H9 (cell line): Measurements from ENCODE around the gene IFI35. TPM values are rescaled to one million over a fixed set of nuclear protein-coding genes. Genes with fewer than 3 reads are reported as not detected.
A peak's percentile ranks its signal among the peaks of the same experiment; 100 is the strongest.

ENCODE experiments used
- DNase-seq: peaks from one replicate; pipeline ENCODE4 v3.0.0-alpha.2; 2017
- H2AFZ ChIP-seq: one replicate; pipeline ENCODE4 v1.6.1; 2013; ENCODE audit warnings: mild to moderate bottlenecking, low read length, control low read depth, moderate library complexity
- H2AK5ac ChIP-seq: 2 replicates; pipeline ENCODE4 v1.6.1; 2013; ENCODE audit warnings: low read length, control low read depth, mixed read lengths; ENCODE audit not compliant: insufficient read length
- H2BK120ac ChIP-seq: one replicate; pipeline ENCODE4 v1.6.1; 2013; ENCODE audit warnings: low read depth, mild to moderate bottlenecking, low read length, control low read depth, inconsistent platforms; ENCODE audit not compliant: poor library complexity, severe bottlenecking
- H2BK12ac ChIP-seq: 2 replicates; pipeline ENCODE4 v1.6.1; 2013; ENCODE audit warnings: low read length, control low read depth, mixed read lengths, low read depth; ENCODE audit not compliant: insufficient read length
- H2BK15ac ChIP-seq: 2 replicates; pipeline ENCODE4 v1.6.1; 2013; ENCODE audit warnings: low read depth, low read length, control low read depth
- H2BK20ac ChIP-seq: one replicate; pipeline ENCODE4 v1.6.1; 2013; ENCODE audit warnings: low read depth, mild to moderate bottlenecking, low read length, control low read depth, inconsistent platforms; ENCODE audit not compliant: poor library complexity, severe bottlenecking
- H2BK5ac ChIP-seq: 2 replicates; pipeline ENCODE4 v1.6.1; 2013; ENCODE audit warnings: low read length, control low read depth, mixed read lengths; ENCODE audit not compliant: insufficient read length
- H3K14ac ChIP-seq: 2 replicates; pipeline ENCODE4 v1.6.1; 2013; ENCODE audit warnings: low read length, control low read depth; ENCODE audit not compliant: insufficient read depth
- H3K18ac ChIP-seq: 2 replicates; pipeline ENCODE4 v1.6.1; 2013; ENCODE audit warnings: low read depth, mild to moderate bottlenecking, mixed read lengths, low read length, control low read depth; ENCODE audit not compliant: insufficient read length
- H3K23ac ChIP-seq: 2 replicates; pipeline ENCODE4 v1.6.1; 2013; ENCODE audit warnings: low read length, control low read depth, mixed read lengths, low read depth; ENCODE audit not compliant: insufficient read length
- H3K23me2 ChIP-seq: 2 replicates; pipeline ENCODE4 v1.6.1; 2013; ENCODE audit warnings: low read depth, mild to moderate bottlenecking, mixed read lengths, low read length, control low read depth; ENCODE audit not compliant: insufficient read length, poor library complexity, severe bottlenecking
- H3K27ac ChIP-seq: 2 replicates; pipeline ENCODE4 v1.5.1; 2013; ENCODE audit warnings: low read length, control low read depth, mixed read lengths, low read depth; ENCODE audit not compliant: insufficient read length
- H3K27me3 ChIP-seq: 2 replicates; pipeline ENCODE4 v1.6.1; 2013; ENCODE audit warnings: low read length, control low read depth, inconsistent platforms; ENCODE audit not compliant: insufficient read depth
- H3K4ac ChIP-seq: 2 replicates; pipeline ENCODE4 v1.6.1; 2013; ENCODE audit warnings: low read depth, mild to moderate bottlenecking, control low read depth, inconsistent platforms, low read length, moderate library complexity
- H3K4me1 ChIP-seq: 2 replicates; pipeline ENCODE4 v1.6.1; 2013; ENCODE audit warnings: low read length, control low read depth, inconsistent platforms; ENCODE audit not compliant: insufficient read depth
- H3K4me2 ChIP-seq: 2 replicates; pipeline ENCODE4 v1.6.1; 2013; ENCODE audit warnings: low read length, control low read depth, mixed read lengths; ENCODE audit not compliant: insufficient read length, insufficient read depth
- H3K56ac ChIP-seq: 2 replicates; pipeline ENCODE4 v1.6.1; 2013; ENCODE audit warnings: low read depth, mild to moderate bottlenecking, mixed read lengths, low read length, control low read depth; ENCODE audit not compliant: insufficient read length
- H3K79me1 ChIP-seq: 2 replicates; pipeline ENCODE4 v1.6.1; 2013; ENCODE audit warnings: low read depth, mild to moderate bottlenecking, moderate library complexity, low read length, control low read depth, inconsistent platforms; ENCODE audit not compliant: insufficient read depth, poor library complexity, severe bottlenecking
- H3K79me2 ChIP-seq: 2 replicates; pipeline ENCODE4 v1.6.1; 2013; ENCODE audit warnings: low read length, control low read depth, inconsistent platforms; ENCODE audit not compliant: insufficient read depth
- H3K9ac ChIP-seq: 2 replicates; pipeline ENCODE4 v1.6.1; 2013; ENCODE audit warnings: low read length, control low read depth, mixed read lengths; ENCODE audit not compliant: insufficient read length; ENCODE audit errors: extremely low read depth
- H3K9me3 ChIP-seq: one replicate; pipeline ENCODE4 v1.6.1; 2013; ENCODE audit warnings: low read depth, low read length, inconsistent platforms; ENCODE audit not compliant: control insufficient read depth
- H3T11ph ChIP-seq: one replicate; pipeline ENCODE4 v1.6.1; 2013; ENCODE audit warnings: mild to moderate bottlenecking, low read length, control low read depth, inconsistent platforms
- H4K20me1 ChIP-seq: one replicate; pipeline ENCODE4 v1.6.1; 2013; ENCODE audit not compliant: control insufficient read depth, insufficient read length, insufficient read depth
- H4K5ac ChIP-seq: 2 replicates; pipeline ENCODE4 v1.6.1; 2013; ENCODE audit warnings: low read depth, mild to moderate bottlenecking, mixed read lengths, low read length, control low read depth; ENCODE audit not compliant: insufficient read length
- H4K8ac ChIP-seq: replicated peaks from 2 replicates; pipeline ENCODE4 v1.6.1; 2013; ENCODE audit warnings: low read length, control low read depth, mixed read lengths, low read depth; ENCODE audit not compliant: insufficient read length
- H4K91ac ChIP-seq: 2 replicates; pipeline ENCODE4 v1.6.1; 2013; ENCODE audit warnings: low read depth, mild to moderate bottlenecking, moderate library complexity, mixed read lengths, low read length, control low read depth; ENCODE audit not compliant: insufficient read length
- H3K27ac Mint-ChIP-seq, 3 experiments: 2 replicates in 2 of 3; 3 replicates in 1 of 3; pipeline ENCODE4 v1.8.0; 2020 to 2021; ENCODE audit warnings: mixed read lengths in 3 of 3, mild to moderate bottlenecking in 1 of 3, moderate library complexity in 1 of 3
- H3K27me3 Mint-ChIP-seq: 2 replicates; pipeline ENCODE4 v1.8.0; 2021; ENCODE audit warnings: low read depth, mild to moderate bottlenecking, moderate library complexity, mixed read lengths
- H3K36me3 Mint-ChIP-seq, 3 experiments: 2 replicates in 2 of 3; 3 replicates in 1 of 3; pipeline ENCODE4 v1.8.0; 2020 to 2021; ENCODE audit warnings: low read depth in 3 of 3, mixed read lengths in 3 of 3; ENCODE audit not compliant: insufficient read depth in 1 of 3
- H3K4me1 Mint-ChIP-seq, 2 experiments: 2 replicates each; pipeline ENCODE4 v1.8.0; 2020; ENCODE audit warnings: mixed read lengths in 2 of 2
- H3K4me3 Mint-ChIP-seq, 2 experiments: 2 replicates in 1 of 2; 3 replicates in 1 of 2; pipeline ENCODE4 v1.8.0; 2020 to 2021; ENCODE audit warnings: mild to moderate bottlenecking in 2 of 2, mixed read lengths in 2 of 2, moderate library complexity in 1 of 2
- H3K9me3 Mint-ChIP-seq, 2 experiments: 2 replicates in 1 of 2; 3 replicates in 1 of 2; pipeline ENCODE4 v1.8.0; 2020; ENCODE audit warnings: mild to moderate bottlenecking in 2 of 2, mixed read lengths in 2 of 2, moderate library complexity in 1 of 2
- WGBS: extraction: QIAGEN DNeasy Blood & Tissue Kit; methylation state at CpG from one replicate; pipeline ENCODE4 v1.1.7; 2013; ENCODE audit warnings: missing lambda C conversion rate, low lambda C conversion rate, mixed read lengths; ENCODE audit not compliant: insufficient read length; ENCODE audit errors: extremely low coverage; 5-methylcytosine and 5-hydroxymethylcytosine counted together
- total RNA-seq: library from RNA; stranded (reverse); gene quantifications from 2 replicates; pipeline ENCODE4 v1.2.1, GENCODE V29; 2021
- TF ChIP-seq, protein P1 (sequence below): fragments of 200-600 bp; sonication (generic); conservative IDR thresholded peaks from 3 replicates; pipeline ENCODE4 v1.8.0; 2021; ENCODE audit warnings: antibody characterized with exemption, mild to moderate bottlenecking

IFI35 gene
- total RNA-seq, 1 experiment from 2014 or later = 4.2 TPM

DNA sequence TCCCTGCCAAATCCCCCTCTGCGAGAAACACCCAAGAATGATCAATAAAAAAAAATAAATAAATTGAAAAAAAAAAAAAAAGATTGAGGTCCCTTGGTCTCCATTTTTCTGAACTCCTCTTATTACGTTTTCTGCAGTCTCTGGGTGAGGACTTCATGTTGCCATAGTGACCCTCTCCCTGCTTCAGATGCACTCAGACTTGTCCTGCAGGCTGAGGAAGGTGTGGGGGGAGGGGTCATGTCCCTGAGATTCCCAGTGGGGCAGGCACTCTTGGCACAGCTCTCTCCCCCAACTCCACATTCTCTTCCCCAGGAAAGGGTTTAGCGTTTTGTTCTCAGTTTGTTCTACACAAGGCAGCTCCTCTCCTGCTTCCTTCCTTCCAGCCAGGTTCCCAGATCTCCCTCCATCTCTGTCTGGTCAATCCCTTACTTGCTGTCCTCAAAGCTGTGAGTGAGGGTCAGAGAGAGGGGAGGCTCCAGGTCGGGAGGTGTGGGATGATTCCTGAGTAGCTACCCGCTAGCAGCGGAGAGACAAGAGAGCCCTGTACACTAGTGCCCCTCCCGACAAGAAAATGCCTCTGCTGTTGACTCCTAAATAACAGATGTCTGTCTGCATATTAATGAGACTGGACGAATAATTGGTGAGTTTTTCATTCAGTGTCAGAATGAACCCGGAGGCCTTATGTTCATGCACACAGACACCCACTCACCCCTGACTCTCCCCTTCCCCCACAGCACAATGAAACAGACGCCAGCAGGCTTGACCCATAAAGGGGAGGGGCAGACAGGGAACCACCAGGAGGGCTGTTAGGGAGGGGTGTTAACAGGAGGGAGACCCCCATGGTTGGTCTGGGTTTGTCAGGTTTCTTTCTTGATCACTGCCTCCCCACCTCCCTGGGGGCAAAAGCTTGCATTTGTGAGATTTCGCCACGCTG lies 27.6 kb downstream of the IFI35 start:
- H3K27me3 ChIP-seq = no peaks in the 10 kb centered on the region
- H3K4me2 ChIP-seq = peak overlapping the region; percentile 18
- no peak overlapping the region for H4K8ac ChIP-seq
- H2BK20ac ChIP-seq = no peak overlapping the region
- H4K5ac ChIP-seq = no peak overlapping the region
- H2BK12ac ChIP-seq = no peak overlapping the region
- H3K9me3 ChIP-seq = no peaks in the 10 kb centered on the region
- WGBS = no CpG with 5 or more reads among the region's 12 CpGs
- Mint-ChIP-seq H3K27ac (peak overlapping the region; percentile 93 to 97 (median 94)), H3K4me1 (peaks cover 56 to 74% of the 10 kb centered on the region in 2 experiments), H3K27me3 (no peaks in the 10 kb centered on the region), H3K4me3 (peak overlapping the region; percentile 35 to 67), H3K9me3 (no peaks in the 10 kb centered on the region), H3K36me3 (peaks cover 0 to 10% (median 9%) of the 10 kb centered on the region in 3 experiments; a peak in 5 of 7 replicates)
- 0 out of 2 replicates have a peak overlapping the region, but pooled peaks have one; percentile 17 for H3K14ac ChIP-seq
- H3T11ph ChIP-seq = no peak overlapping the region
- H3K4ac ChIP-seq = no peak overlapping the region
- no peak overlapping the region for H4K91ac ChIP-seq
- H2AFZ ChIP-seq = no peak overlapping the region
- H3K23me2 ChIP-seq = no peaks in the 10 kb centered on the region
- DNase-seq = no peak
- TF ChIP-seq, protein P1, sequence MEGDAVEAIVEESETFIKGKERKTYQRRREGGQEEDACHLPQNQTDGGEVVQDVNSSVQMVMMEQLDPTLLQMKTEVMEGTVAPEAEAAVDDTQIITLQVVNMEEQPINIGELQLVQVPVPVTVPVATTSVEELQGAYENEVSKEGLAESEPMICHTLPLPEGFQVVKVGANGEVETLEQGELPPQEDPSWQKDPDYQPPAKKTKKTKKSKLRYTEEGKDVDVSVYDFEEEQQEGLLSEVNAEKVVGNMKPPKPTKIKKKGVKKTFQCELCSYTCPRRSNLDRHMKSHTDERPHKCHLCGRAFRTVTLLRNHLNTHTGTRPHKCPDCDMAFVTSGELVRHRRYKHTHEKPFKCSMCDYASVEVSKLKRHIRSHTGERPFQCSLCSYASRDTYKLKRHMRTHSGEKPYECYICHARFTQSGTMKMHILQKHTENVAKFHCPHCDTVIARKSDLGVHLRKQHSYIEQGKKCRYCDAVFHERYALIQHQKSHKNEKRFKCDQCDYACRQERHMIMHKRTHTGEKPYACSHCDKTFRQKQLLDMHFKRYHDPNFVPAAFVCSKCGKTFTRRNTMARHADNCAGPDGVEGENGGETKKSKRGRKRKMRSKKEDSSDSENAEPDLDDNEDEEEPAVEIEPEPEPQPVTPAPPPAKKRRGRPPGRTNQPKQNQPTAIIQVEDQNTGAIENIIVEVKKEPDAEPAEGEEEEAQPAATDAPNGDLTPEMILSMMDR = no peak
- peak overlapping the region; percentile 31 for H3K18ac ChIP-seq
- no peak overlapping the region for H3K23ac ChIP-seq
- no peak overlapping the region for H3K27ac ChIP-seq
- H2BK15ac ChIP-seq = no peak overlapping the region
- no peak overlapping the region for H2AK5ac ChIP-seq
- peaks cover 11% of the 10 kb centered on the region for H3K4me1 ChIP-seq
- H4K20me1 ChIP-seq = no peaks in the 10 kb centered on the region
- H3K79me1 ChIP-seq = no peaks in the 10 kb centered on the region
- H3K79me2 ChIP-seq = no peaks in the 10 kb centered on the region
- no peak overlapping the region for H3K9ac ChIP-seq
- H2BK120ac ChIP-seq = no peak overlapping the region
- no peak overlapping the region for H3K56ac ChIP-seq
- H2BK5ac ChIP-seq = no peak overlapping the region
